Endothelial cell (in vitro differentiated cells): ENCODE results near the gene NFIC. TPM values are rescaled to one million over a fixed set of nuclear protein-coding genes. Genes with fewer than 3 reads are reported as not detected.

Source experiments
- DNase-seq: peaks from one replicate; pipeline ENCODE4 v3.0.0; 2021; ENCODE audit warnings: low spot score
- H3K27ac Mint-ChIP-seq: one replicate; pipeline ENCODE4 v1.8.0; 2021; ENCODE audit warnings: mixed read lengths, inconsistent platforms; ENCODE audit not compliant: unreplicated experiment
- H3K27me3 Mint-ChIP-seq: one replicate; pipeline ENCODE4 v1.8.0; 2021; ENCODE audit warnings: mild to moderate bottlenecking, moderate library complexity, mixed read lengths, inconsistent platforms; ENCODE audit not compliant: unreplicated experiment
- H3K36me3 Mint-ChIP-seq: one replicate; pipeline ENCODE4 v1.8.0; 2021; ENCODE audit warnings: mild to moderate bottlenecking, low read depth, mixed read lengths, inconsistent platforms; ENCODE audit not compliant: unreplicated experiment
- H3K4me1 Mint-ChIP-seq: one replicate; pipeline ENCODE4 v1.8.0; 2021; ENCODE audit warnings: mild to moderate bottlenecking, mixed read lengths, inconsistent platforms; ENCODE audit not compliant: unreplicated experiment
- H3K4me3 Mint-ChIP-seq: one replicate; pipeline ENCODE4 v1.8.0; 2021; ENCODE audit warnings: mild to moderate bottlenecking, mixed read lengths, inconsistent platforms; ENCODE audit not compliant: unreplicated experiment
- H3K9me3 Mint-ChIP-seq: one replicate; pipeline ENCODE4 v1.8.0; 2021; ENCODE audit warnings: mixed read lengths, inconsistent platforms; ENCODE audit not compliant: unreplicated experiment
- total RNA-seq: library from RNA; stranded (reverse); fragmentation: NEBNext Ultra II Directional; extraction: Animal tissue kit (Norgen Biotek cat#: 25700); gene quantifications from one replicate; pipeline ENCODE4 v1.2.1, GENCODE V29; 2021; ENCODE audit not compliant: unreplicated experiment
- TF ChIP-seq, protein P1 (sequence below): fragments of 200-600 bp; sonication (generic); IDR thresholded peaks from one replicate; pipeline ENCODE4 v1.5.0; 2021; ENCODE audit warnings: antibody characterized with exemption; ENCODE audit not compliant: unreplicated experiment

Gene NFIC
- total RNA-seq, 1 donor from 2014 or later = 4.9 TPM

DNA sequence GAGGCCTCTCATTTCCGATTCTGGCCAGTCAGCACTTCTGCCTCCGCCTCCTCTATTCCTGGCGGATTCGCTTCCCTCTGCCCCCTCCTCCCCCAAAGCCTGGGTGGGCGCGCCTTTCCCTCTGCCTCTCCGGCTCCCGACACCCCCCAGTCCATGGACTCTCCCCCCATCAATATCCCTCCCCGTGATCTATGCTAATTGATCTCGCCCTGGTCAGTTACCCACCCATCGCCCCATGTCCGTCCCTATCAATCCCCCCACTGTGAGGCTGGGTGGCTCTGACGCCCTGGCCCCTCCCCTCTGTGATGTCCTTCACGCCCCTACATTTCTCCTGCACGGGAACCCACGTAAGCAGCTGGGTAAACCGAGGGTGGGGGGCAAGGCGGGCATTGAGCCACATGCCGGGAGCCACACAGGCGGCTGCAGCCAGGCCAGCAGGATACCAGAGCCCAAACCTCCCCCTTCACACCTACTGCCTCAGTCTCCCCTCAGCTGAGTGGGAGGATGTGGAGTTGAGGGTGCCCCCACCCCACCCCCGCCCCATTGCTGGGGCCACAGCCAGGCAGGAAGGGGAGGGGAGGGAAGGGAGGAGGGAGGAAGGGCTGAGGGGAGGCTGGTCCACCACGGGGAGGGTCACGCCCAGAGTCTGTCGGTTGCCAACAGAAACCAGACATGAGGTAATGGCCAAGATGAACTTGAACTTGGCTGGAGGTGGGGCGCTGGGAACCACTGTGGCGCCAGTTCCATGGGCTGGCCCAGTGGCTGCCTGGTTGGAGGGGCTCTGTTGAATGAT is 92.9 kb downstream of the NFIC start:
- Mint-ChIP-seq H3K27me3 (peaks cover 11% of the 10 kb centered on the region), H3K9me3 (no peaks in the 10 kb centered on the region), H3K36me3 (peaks cover 4% of the 10 kb centered on the region), H3K4me1 (peaks cover 3% of the 10 kb centered on the region), H3K27ac (no peak overlapping the region), H3K4me3 (no peak overlapping the region)
- TF ChIP-seq, protein P1, sequence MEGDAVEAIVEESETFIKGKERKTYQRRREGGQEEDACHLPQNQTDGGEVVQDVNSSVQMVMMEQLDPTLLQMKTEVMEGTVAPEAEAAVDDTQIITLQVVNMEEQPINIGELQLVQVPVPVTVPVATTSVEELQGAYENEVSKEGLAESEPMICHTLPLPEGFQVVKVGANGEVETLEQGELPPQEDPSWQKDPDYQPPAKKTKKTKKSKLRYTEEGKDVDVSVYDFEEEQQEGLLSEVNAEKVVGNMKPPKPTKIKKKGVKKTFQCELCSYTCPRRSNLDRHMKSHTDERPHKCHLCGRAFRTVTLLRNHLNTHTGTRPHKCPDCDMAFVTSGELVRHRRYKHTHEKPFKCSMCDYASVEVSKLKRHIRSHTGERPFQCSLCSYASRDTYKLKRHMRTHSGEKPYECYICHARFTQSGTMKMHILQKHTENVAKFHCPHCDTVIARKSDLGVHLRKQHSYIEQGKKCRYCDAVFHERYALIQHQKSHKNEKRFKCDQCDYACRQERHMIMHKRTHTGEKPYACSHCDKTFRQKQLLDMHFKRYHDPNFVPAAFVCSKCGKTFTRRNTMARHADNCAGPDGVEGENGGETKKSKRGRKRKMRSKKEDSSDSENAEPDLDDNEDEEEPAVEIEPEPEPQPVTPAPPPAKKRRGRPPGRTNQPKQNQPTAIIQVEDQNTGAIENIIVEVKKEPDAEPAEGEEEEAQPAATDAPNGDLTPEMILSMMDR = no peak
- DNase-seq = no peak

DNA sequence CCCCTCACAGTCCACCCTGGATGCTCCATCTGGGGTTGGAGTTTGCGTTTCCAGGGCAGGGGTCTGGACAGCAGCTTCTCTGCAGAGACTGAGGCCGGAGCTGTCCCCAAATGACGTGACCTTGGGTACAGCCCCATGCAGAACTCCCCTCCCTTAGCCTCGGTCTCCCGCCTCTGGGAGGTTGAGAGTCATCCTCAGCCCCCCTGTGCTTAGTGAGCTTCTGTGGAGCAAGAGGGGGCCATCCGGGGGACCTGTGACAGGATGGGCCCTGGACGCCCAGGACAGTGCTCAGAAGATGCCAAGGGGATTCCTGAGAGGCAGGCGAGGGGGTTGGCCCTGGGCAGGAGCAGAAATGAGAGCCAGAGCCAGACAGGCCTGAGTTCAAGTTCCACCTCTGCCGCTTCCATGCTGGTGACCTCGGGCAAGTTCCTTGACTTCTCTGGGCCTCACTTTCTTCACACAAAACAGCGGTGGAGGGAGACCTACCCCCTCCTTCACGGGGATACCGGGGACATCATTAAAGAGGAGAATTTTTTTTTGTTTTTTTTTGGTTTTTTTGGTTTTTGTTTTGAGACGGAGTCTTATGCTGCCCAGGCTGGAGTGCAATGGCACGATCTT is 93.7 kb downstream of the NFIC start:
- no peaks in the 10 kb centered on the region for H3K9me3 Mint-ChIP-seq
- H3K27ac Mint-ChIP-seq = no peak overlapping the region
- TF ChIP-seq, protein P1 = no peak
- H3K36me3 Mint-ChIP-seq = peaks cover 4% of the 10 kb centered on the region
- DNase-seq = no peak
- no peak overlapping the region for H3K4me3 Mint-ChIP-seq
- peaks cover 3% of the 10 kb centered on the region for H3K4me1 Mint-ChIP-seq
- peaks cover 13% of the 10 kb centered on the region for H3K27me3 Mint-ChIP-seq

DNA sequence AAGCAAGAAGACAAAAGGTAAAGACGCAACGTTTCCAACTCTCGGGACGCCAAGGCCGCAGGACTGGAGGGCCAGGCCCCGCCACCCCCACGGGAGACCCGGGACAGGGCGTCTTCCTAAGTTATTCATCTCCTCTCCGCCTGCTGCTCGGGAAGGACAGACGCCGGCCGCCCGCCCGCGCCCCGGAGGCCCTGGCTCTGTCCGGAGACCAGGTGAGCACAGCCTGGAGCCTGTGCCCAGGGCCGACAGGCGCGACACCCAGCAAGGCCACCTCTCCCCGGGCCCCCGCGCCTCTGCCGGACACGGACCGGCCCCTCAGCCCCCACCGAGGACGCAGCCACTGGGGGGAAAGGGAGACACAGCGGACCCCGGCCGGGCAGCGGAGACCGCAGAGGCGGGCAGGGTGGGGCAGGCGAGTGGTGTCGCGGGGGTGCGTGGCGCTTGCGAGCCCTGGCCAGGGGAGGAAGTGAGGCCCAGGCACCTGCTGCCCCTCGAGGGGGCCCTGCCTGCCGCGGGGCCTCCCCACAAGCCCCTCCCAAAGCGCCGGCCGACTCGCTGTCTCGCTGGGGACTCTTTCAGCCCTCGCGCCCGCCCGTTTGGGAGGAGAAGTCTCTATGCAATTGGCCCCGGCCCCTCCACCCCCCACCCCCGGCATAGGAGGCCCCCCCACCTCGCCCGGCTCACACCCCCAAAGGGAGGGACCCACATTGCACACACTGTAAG is 96.8 kb downstream of the NFIC start:
- Mint-ChIP-seq H3K36me3 (peaks cover 4% of the 10 kb centered on the region), H3K9me3 (no peaks in the 10 kb centered on the region), H3K4me3 (no peak overlapping the region), H3K4me1 (peaks cover 3% of the 10 kb centered on the region), H3K27ac (no peak overlapping the region), H3K27me3 (peaks cover 16% of the 10 kb centered on the region)
- DNase-seq = no peak
- TF ChIP-seq, protein P1 = no peak

DNA sequence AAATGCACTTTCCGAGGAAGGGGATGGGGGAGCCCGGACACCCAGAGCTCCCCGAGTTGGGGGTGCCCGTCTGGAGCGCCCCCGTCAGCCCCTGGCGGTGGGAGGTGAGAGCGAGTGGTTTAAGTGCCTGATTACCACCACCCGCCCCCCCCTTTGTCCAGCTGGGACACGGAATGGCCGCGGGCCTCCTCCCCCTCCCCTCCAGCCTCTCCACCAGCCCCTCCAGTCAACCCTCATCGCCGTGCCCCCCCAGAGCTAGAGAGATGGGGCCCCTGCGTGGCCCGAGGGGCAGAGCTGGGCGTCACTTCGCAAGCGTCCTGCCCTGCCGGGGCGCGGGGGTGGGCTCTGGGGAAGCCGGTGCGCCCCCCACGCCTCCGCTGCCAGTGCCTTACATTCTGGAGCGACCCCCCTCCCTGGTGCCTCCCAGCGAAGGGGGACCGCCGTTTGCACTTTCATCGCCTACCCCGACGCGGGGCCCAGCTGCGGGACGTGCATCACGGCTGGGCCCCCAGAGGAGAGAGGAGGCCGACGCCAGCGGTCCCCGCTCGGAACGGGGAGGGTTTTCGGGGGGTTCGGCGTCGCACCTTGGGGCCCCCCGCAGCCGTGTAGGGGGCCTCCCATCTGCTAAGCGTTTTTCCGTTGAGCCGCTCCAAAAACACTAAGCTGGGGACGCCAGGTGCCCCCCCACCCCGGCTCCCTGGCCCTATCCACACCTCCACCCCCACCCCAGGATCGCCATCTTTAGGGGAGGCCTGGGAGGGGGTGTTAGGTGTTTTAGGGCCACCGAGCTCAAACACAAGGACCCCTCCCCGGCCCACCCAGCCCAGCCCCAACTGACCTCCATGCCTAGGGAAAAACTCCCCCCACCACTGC is 97.6 kb downstream of the NFIC start:
- DNase-seq = no peak
- H3K4me3 Mint-ChIP-seq = no peak overlapping the region
- H3K36me3 Mint-ChIP-seq = peaks cover 4% of the 10 kb centered on the region
- H3K4me1 Mint-ChIP-seq = peaks cover 3% of the 10 kb centered on the region
- H3K27me3 Mint-ChIP-seq = peaks cover 17% of the 10 kb centered on the region
- H3K27ac Mint-ChIP-seq = no peak overlapping the region
- H3K9me3 Mint-ChIP-seq = no peaks in the 10 kb centered on the region
- TF ChIP-seq, protein P1 = no peak
